ENCODE results near the gene CTAG1B. TPM values are rescaled to one million over a fixed set of nuclear protein-coding genes. Genes with fewer than 3 reads are reported as not detected.
"Not testable (repeated sequence)": the region's sequence is repeated elsewhere in the genome, so short reads cannot be mapped to it uniquely, and the experiment has no call there.

Gene CTAG1B
- total RNA-seq, 1 donor from 2014 or later, result not detected

DNA sequence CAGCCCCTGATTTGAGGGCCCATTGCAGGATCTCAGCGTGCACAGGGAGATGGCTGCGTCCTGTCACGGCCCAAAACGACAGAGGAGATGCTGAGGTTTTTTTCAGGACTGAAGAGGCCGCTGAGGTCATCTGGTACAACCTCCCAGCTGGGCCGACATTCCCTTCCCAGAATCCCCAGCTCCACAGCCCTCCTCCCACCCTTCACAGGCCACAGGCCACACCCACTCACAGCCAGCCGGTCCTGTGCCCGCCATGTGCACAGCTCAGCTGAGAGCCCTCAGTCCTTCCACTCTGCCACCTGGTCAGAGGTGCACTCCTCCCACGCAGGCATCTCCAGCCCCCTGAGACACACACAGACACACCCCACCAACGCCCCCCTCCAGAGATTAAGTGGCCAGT is 22.7 kb upstream of the CTAG1B start:
- H3K4me1 ChIP-seq; H3K27me3 ChIP-seq; H3K9me3 ChIP-seq; H3K27ac ChIP-seq; intact Hi-C loops (cut with DNase I); H3K4me3 ChIP-seq; DNase-seq (ENCODE audit: extremely low spot score in 2 of 2); H3K36me3 ChIP-seq: not testable (repeated sequence)

GRCh38 chrX:154633661-154634060 is 14.6 kb upstream of the CTAG1B start:
- H3K27me3 ChIP-seq; DNase-seq (ENCODE audit: extremely low spot score in 2 of 2); H3K9me3 ChIP-seq; H3K27ac ChIP-seq; intact Hi-C loops (cut with DNase I); H3K4me3 ChIP-seq; H3K4me1 ChIP-seq; H3K36me3 ChIP-seq: not testable (repeated sequence)

- H3K27ac ChIP-seq; H3K27me3 ChIP-seq; H3K4me1 ChIP-seq; DNase-seq (ENCODE audit: extremely low spot score in 2 of 2); H3K9me3 ChIP-seq; intact Hi-C loops (cut with DNase I); H3K36me3 ChIP-seq; H3K4me3 ChIP-seq: not testable (repeated sequence)
These were observed 11.9 kb upstream of the CTAG1B start for GRCh38 chrX:154630949-154631348.

GRCh38 chrX:154628960-154629359 is 9.9 kb upstream of the CTAG1B start:
- H3K36me3 ChIP-seq; intact Hi-C loops (cut with DNase I); H3K27me3 ChIP-seq; H3K4me1 ChIP-seq; H3K27ac ChIP-seq; H3K4me3 ChIP-seq; H3K9me3 ChIP-seq; DNase-seq (ENCODE audit: extremely low spot score in 2 of 2): not testable (repeated sequence)

DNA sequence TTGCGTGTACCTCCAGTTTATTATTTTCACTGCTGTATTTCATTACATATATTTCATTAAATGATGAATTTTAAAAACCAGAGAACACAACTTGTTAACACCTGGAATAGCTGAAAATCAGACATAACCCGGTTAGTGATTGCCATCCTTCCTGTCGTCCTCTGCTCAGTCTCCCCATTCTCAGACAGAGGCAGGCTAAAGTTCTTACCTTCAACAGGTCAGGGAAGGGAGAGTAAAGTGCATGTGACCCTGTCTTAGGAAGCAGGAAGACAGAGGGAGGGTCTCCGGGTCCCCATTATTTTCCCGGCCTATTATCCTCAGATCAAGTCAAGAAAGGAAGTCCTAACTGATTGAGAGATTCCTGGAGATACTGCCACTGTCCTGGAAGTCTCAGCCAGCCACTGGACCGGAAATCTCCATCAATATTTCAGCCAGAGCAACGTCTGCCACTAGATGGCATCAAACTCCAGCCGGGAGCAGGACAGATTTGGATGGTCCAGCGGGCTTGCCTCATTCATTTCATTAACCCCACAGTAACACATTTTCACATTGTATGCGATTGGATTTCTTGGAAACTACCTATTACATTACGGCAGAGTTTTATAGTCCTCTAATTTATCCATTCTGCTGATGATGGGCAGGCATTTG is 1.8 kb upstream of the CTAG1B start:
- H3K27ac ChIP-seq; DNase-seq (ENCODE audit: extremely low spot score in 2 of 2); H3K27me3 ChIP-seq; H3K36me3 ChIP-seq; H3K4me1 ChIP-seq; H3K4me3 ChIP-seq; H3K9me3 ChIP-seq; intact Hi-C loops (cut with DNase I): not testable (repeated sequence)

DNA sequence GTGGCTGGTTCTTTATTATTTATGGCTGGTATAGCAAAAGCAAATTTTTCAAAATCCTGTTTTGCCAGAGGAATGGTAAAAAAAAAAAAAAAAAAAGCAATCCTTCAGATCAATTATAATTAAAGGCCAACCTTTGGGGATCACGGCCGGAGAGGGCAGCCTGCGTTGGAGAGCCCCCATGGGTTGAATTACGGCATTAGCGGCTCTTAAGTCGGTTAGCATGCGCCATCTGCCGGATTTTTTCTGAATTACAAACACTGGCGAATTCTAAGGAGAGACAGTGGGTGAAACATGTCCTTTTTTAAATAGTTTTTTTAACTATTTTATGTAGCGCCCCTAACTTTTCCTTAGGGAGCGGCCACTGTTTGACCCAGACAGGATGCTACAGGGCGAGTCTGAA is 5.5 kb downstream of the CTAG1B start:
- H3K4me1 ChIP-seq; DNase-seq (ENCODE audit: extremely low spot score in 2 of 2); H3K27ac ChIP-seq; H3K4me3 ChIP-seq; H3K9me3 ChIP-seq; intact Hi-C loops (cut with DNase I); H3K36me3 ChIP-seq; H3K27me3 ChIP-seq: not testable (repeated sequence)

DNA sequence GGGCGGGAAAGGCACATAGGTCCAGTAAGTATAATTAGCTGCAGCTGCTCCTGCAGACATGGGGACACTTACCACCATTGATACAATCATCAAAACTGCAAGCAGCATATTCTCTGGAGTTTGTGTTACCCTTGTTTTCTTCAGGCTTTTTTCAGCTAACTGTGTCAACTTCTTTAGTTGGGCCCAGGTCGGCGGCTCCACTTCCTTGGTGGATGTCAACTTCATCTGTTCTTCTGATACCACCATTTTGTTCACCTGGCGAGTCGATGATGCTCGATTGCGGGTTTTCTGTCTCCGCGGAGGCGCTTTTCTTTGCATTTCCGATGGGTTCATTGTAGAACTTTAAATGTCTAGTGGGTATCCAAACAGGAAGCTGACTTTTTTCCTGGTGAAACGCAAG is 7.9 kb downstream of the CTAG1B start:
- intact Hi-C loops (cut with DNase I); H3K27ac ChIP-seq; H3K9me3 ChIP-seq; H3K36me3 ChIP-seq; DNase-seq (ENCODE audit: extremely low spot score in 2 of 2); H3K4me3 ChIP-seq; H3K27me3 ChIP-seq; H3K4me1 ChIP-seq: not testable (repeated sequence)

- intact Hi-C loops (cut with DNase I); H3K9me3 ChIP-seq; DNase-seq (ENCODE audit: extremely low spot score in 2 of 2); H3K4me1 ChIP-seq; H3K27me3 ChIP-seq; H3K36me3 ChIP-seq; H3K4me3 ChIP-seq; H3K27ac ChIP-seq: not testable (repeated sequence)
These were observed 10.3 kb downstream of the CTAG1B start for GRCh38 chrX:154608823-154609222.

DNA sequence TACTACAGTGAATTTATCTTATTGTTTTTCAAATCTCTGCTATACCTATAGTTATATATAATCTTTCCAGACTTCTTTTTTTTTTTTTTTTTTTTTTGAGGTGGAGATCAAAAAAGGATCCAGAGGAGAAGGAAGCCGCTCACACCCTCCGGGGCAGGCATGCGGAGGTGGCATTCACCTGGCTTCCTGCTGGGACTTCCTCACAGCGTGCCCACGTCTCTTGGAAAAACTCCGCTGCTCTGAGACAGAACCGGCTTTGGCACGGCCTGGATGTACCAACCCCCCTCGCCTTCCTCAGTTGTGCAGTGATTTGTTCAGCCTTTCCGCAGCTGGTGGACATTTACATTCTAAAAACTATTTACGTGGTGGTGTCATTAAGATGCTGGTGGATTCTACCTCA is 11.1 kb downstream of the CTAG1B start:
- H3K4me3 ChIP-seq; H3K27ac ChIP-seq; H3K9me3 ChIP-seq; intact Hi-C loops (cut with DNase I); H3K4me1 ChIP-seq; DNase-seq (ENCODE audit: extremely low spot score in 2 of 2); H3K27me3 ChIP-seq; H3K36me3 ChIP-seq: not testable (repeated sequence)

- no peaks in the 10 kb centered on the region for H3K27me3 ChIP-seq
- H3K4me1 ChIP-seq, result no peaks in the 10 kb centered on the region
- no peaks in the 10 kb centered on the region for H3K36me3 ChIP-seq
- no peak overlapping the region for H3K27ac ChIP-seq
- no peak for DNase-seq (ENCODE audit: extremely low spot score in 2 of 2)
- intact Hi-C loops (cut with DNase I), result no loop called here
- H3K9me3 ChIP-seq, result no peaks in the 10 kb centered on the region
- H3K4me3 ChIP-seq, result no peak overlapping the region
- TF ChIP-seq POLR2AphosphoS5 (IDR thresholded peaks at IDR 0.05; ENCODE audit: insufficient read depth in 1 of 2, low read depth in 1 of 2) (no peak), CTCF (IDR thresholded peaks at IDR 0.05) (no peak), POLR2A (IDR thresholded peaks at IDR 0.05) (no peak)
These were observed 11.7 kb downstream of the CTAG1B start for GRCh38 chrX:154607370-154607769.

Data from vagina (tissue), 2 donors.